SU-DHL-6 (cell line): ENCODE data around the gene MYADM.

ENCODE experiments used
- H2AFZ ChIP-seq: fragments of 200-600 bp; sonication (generic); 2 replicates; pipeline ENCODE4 v1.6.1; 2014; ENCODE audit warnings: low read depth, mild to moderate bottlenecking, moderate library complexity, mixed read lengths, antibody characterized with exemption, low read length; ENCODE audit not compliant: severe bottlenecking
- H3F3A ChIP-seq: fragments of 200-600 bp; shearing (Covaris generic); 2 replicates; pipeline ENCODE4 v1.6.0; 2016; ENCODE audit warnings: antibody characterized with exemption, mild to moderate bottlenecking; ENCODE audit not compliant: insufficient read depth
- H3K27ac ChIP-seq: fragments of 200-600 bp; sonication (generic); 2 replicates; pipeline ENCODE4 v1.5.1; 2016; ENCODE audit warnings: low read depth, mild to moderate bottlenecking, low read length, moderate library complexity, mixed read lengths
- H3K27me3 ChIP-seq: fragments of 200-600 bp; sonication (generic), shearing (Covaris generic); 2 replicates; pipeline ENCODE4 v1.6.0; 2014; ENCODE audit warnings: mild to moderate bottlenecking, low read length
- H3K36me3 ChIP-seq: fragments of 200-600 bp; sonication (generic); 2 replicates; pipeline ENCODE4 v1.6.1; 2014; ENCODE audit warnings: mild to moderate bottlenecking, low read length, mixed read lengths
- H3K4me2 ChIP-seq: fragments of 300-600, 200-600 bp; shearing (Covaris generic), sonication (generic); 2 replicates; pipeline ENCODE4 v1.6.0; 2014; ENCODE audit warnings: low read length, low read depth, mild to moderate bottlenecking; ENCODE audit not compliant: poor library complexity, severe bottlenecking
- H3K4me3 ChIP-seq: fragments of 200-600 bp; sonication (generic); 2 replicates; pipeline ENCODE4 v1.5.1; 2014; ENCODE audit warnings: antibody characterized with exemption, low read length, mild to moderate bottlenecking, mixed read lengths; ENCODE audit not compliant: insufficient read depth, poor library complexity, severe bottlenecking
- H3K79me2 ChIP-seq: fragments of 200-600 bp; sonication (generic); 2 replicates; pipeline ENCODE4 v1.6.1; 2014; ENCODE audit warnings: mild to moderate bottlenecking, low read length, moderate library complexity; ENCODE audit not compliant: insufficient read depth
- H3K9ac ChIP-seq: fragments of 200-600 bp; sonication (generic); 2 replicates; pipeline ENCODE4 v1.7.0; 2014; ENCODE audit warnings: mild to moderate bottlenecking, low read length
- H3K9me2 ChIP-seq: fragments of 200-600 bp; sonication (generic); replicated peaks from 2 replicates; pipeline ENCODE4 v1.6.1; 2014; ENCODE audit warnings: low read length; ENCODE audit not compliant: insufficient read depth
- H3K9me3 ChIP-seq: fragments of 200-600 bp; sonication (generic); 2 replicates; pipeline ENCODE4 v1.6.1; 2014; ENCODE audit warnings: low read length, mixed read lengths; ENCODE audit not compliant: insufficient read depth
- H4K20me1 ChIP-seq: fragments of 200-600 bp; sonication (generic); 2 replicates; pipeline ENCODE4 v1.6.1; 2014; ENCODE audit warnings: low read depth, mild to moderate bottlenecking, antibody characterized with exemption, low read length, moderate library complexity, mixed read lengths
- EZH2phosphoT487 ChIP-seq: fragments of 200-600 bp; sonication (generic), shearing (Covaris generic); conservative IDR thresholded peaks from 2 replicates; pipeline ENCODE4 v1.6.1; 2018; ENCODE audit warnings: mild to moderate bottlenecking, antibody characterized with exemption, low read length, moderate library complexity, mixed read lengths
- TF ChIP-seq, protein P1 (sequence below): fragments of 200-600 bp; sonication (generic); IDR thresholded peaks from one replicate; pipeline ENCODE4 v1.5.1; 2017; ENCODE audit warnings: antibody characterized with exemption, mild to moderate bottlenecking, low read length, moderate library complexity; ENCODE audit not compliant: insufficient read depth, poor library complexity, severe bottlenecking

MYADM gene

DNA sequence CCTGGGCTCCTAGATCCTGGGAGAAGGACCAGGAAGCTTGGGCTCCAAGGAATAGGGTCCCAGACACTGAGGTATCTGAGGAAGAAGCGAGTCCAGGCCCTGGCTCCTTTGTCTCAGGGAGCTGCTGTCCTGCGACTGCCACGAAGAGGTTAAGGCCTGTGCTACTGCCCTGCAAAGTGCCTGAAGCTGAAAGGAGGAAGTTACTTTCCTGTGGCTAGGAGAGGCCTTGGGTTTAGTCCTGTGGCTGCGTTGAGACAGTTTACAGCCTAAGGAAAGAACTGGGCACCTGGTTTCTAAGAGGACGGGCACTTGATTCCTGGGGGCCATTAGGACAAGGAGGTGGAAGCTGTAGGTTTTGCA lies 2.8 kb downstream of the MYADM start:
- H4K20me1 ChIP-seq: no peaks in the 10 kb centered on the region
- no peaks in the 10 kb centered on the region for H3K9me3 ChIP-seq
- H3K27ac ChIP-seq: no peak overlapping the region
- H3K9me2 ChIP-seq: no peaks in the 10 kb centered on the region
- H3K36me3 ChIP-seq: no peaks in the 10 kb centered on the region
- no peaks in the 10 kb centered on the region for H3K79me2 ChIP-seq
- no peak overlapping the region for H3K4me3 ChIP-seq
- no peak overlapping the region for H2AFZ ChIP-seq
- TF ChIP-seq, protein P1, sequence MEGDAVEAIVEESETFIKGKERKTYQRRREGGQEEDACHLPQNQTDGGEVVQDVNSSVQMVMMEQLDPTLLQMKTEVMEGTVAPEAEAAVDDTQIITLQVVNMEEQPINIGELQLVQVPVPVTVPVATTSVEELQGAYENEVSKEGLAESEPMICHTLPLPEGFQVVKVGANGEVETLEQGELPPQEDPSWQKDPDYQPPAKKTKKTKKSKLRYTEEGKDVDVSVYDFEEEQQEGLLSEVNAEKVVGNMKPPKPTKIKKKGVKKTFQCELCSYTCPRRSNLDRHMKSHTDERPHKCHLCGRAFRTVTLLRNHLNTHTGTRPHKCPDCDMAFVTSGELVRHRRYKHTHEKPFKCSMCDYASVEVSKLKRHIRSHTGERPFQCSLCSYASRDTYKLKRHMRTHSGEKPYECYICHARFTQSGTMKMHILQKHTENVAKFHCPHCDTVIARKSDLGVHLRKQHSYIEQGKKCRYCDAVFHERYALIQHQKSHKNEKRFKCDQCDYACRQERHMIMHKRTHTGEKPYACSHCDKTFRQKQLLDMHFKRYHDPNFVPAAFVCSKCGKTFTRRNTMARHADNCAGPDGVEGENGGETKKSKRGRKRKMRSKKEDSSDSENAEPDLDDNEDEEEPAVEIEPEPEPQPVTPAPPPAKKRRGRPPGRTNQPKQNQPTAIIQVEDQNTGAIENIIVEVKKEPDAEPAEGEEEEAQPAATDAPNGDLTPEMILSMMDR: no peak
- TF ChIP-seq EZH2phosphoT487: no peak
- H3F3A ChIP-seq: no peaks in the 10 kb centered on the region
- H3K27me3 ChIP-seq: no peaks in the 10 kb centered on the region
- H3K4me2 ChIP-seq: no peak overlapping the region
- H3K9ac ChIP-seq: no peak overlapping the region

DNA sequence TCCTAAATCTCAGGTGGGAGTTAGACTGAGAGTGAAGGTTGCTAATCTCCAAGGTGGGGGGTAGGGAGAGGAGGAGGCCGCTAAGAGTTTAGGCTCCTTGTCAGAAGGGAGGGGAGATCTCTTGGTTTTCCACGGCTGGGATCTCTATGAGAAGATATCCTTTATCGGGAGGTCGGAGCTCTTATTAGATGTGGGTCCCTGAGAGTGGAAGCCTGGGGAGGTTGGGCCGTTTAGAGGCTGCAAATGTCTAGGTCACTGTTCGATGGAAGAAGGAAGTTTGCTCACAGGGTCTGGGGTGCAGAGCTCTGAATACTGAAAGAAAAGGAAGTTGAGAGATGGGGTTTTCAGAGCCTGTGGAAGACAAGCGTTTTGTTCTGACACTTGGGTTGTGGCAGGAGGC lies 3.8 kb downstream of the MYADM start:
- Histone ChIP-seq H3K27ac (no peak overlapping the region), H3K4me2 (no peak overlapping the region)

DNA sequence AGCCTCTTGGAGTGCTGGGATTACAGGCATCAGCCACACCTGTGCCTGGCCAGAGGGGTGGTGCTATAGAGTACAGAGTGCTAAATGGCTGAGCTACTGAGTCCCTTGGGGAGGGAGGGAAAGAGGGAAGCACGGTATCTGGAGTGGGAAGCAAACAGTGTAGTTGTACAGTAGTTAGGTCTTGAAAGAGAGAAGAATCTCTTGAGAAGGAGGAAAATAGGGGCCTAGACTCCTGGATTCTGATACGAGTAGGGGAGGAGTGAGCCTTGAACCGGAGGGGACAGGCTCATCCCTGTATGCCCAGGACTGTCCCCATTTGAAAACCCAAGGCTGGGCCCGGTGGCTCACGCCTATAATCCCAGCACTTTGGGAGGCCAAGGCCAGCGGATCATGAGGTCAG lies 5.1 kb downstream of the MYADM start:
- TF ChIP-seq, protein P1: no peak
- TF ChIP-seq EZH2phosphoT487: no peak
- Histone ChIP-seq H3K79me2 (no peaks in the 10 kb centered on the region), H3K9ac (no peak overlapping the region), H3F3A (no peaks in the 10 kb centered on the region), H3K27me3 (no peaks in the 10 kb centered on the region), H3K9me3 (no peaks in the 10 kb centered on the region), H3K27ac (no peak overlapping the region), H3K4me3 (no peak overlapping the region), H3K36me3 (no peaks in the 10 kb centered on the region), H3K4me2 (no peak overlapping the region), H3K9me2 (no peaks in the 10 kb centered on the region), H2AFZ (no peak overlapping the region), H4K20me1 (no peaks in the 10 kb centered on the region)

More for the DNA sequence above, 3.8 kb downstream of the MYADM start:
- H4K20me1 ChIP-seq: no peaks in the 10 kb centered on the region
- H3K9me3 ChIP-seq: no peaks in the 10 kb centered on the region
- H3K9ac ChIP-seq: no peak overlapping the region
- H3K79me2 ChIP-seq: no peaks in the 10 kb centered on the region
- H3K36me3 ChIP-seq: no peaks in the 10 kb centered on the region
- no peaks in the 10 kb centered on the region for H3K9me2 ChIP-seq
- no peak overlapping the region for H2AFZ ChIP-seq
- TF ChIP-seq, protein P1: no peak
- no peak for TF ChIP-seq EZH2phosphoT487
- H3K4me3 ChIP-seq: no peak overlapping the region
- H3F3A ChIP-seq: no peaks in the 10 kb centered on the region
- no peaks in the 10 kb centered on the region for H3K27me3 ChIP-seq
